SH-SY5Y (cell line): Measurements from ENCODE around the gene USP33.

Experiments
- GATA2 ChIP-seq: IDR thresholded peaks from 2 replicates; pipeline ENCODE4 v1.6.1; 2011; ENCODE audit warnings: mild to moderate bottlenecking, low read depth, low read length
- GATA3 ChIP-seq: IDR thresholded peaks from 2 replicates; pipeline ENCODE4 v1.6.1; 2011; ENCODE audit warnings: low read depth, mild to moderate bottlenecking, low read length, moderate library complexity

GRCh38 chr1:77706321-77706720 is 53.3 kb downstream of the USP33 start:
- TF ChIP-seq GATA3: no peak
- no peak for TF ChIP-seq GATA2
